ENCODE results near the gene FOXK1. TPM values are rescaled to one million over a fixed set of nuclear protein-coding genes. Genes with fewer than 3 reads are reported as not detected.
A peak's percentile ranks its signal among the peaks of the same experiment; 100 is the strongest.

Gene FOXK1
- total and polyA plus RNA-seq, 9 of the 15 experiments (the other 6 are each of a cell fraction or from before 2014, with no cell fraction given), result 0.32 to 45.5 (median 8.1) TPM

GRCh38 chr7:4712281-4713182, 30.4 kb downstream of the FOXK1 start (continued):
- no peak for TF ChIP-seq NELFE (IDR thresholded peaks at IDR 0.05; ENCODE audit: insufficient read depth, insufficient read length)
- no peak for TF ChIP-seq HMGN3 (IDR thresholded peaks at IDR 0.05; ENCODE audit: borderline replicate concordance, extremely low read depth, insufficient read length, low read depth, low read length)
- peak; percentile 36; the same call in 1 of the 2 replicates for TF ChIP-seq JUN (IDR thresholded peaks at IDR 0.05; ENCODE audit: borderline replicate concordance, low read depth, low read length)
- no peak for TF ChIP-seq JUN (CRISPR knock-in tag; IDR thresholded peaks at IDR 0.05; ENCODE audit: borderline replicate concordance)
- no peak for TF ChIP-seq SAP30 (IDR thresholded peaks at IDR 0.05; ENCODE audit: borderline replicate concordance, insufficient read depth, low read depth, low read length, poor library complexity, severe bottlenecking)
- TF ChIP-seq USF2 (CRISPR knock-in tag; IDR thresholded peaks at IDR 0.05), result no peak
- no peak for TF ChIP-seq PHB (CRISPR knock-in tag; IDR thresholded peaks at IDR 0.05)
- peak; percentile 63 for TF ChIP-seq ARID1B (IDR thresholded peaks at IDR 0.05)
- TF ChIP-seq E2F8 (IDR thresholded peaks at IDR 0.05; ENCODE audit: low read depth, partially characterized antibody), result no peak
- no peak for TF ChIP-seq POLR2B (IDR thresholded peaks at IDR 0.05; ENCODE audit: low read depth, partially characterized antibody)
- no peak for TF ChIP-seq KLF10 (CRISPR knock-in tag; IDR thresholded peaks at IDR 0.05)
- no peak for TF ChIP-seq PBX2 (CRISPR knock-in tag; IDR thresholded peaks at IDR 0.05; ENCODE audit: low read depth)
- no peak; the same call in 1 of the 2 replicates for TF ChIP-seq PBX2 (tag; conservative IDR thresholded peaks at IDR 0.05; ENCODE audit: low read depth)
- TF ChIP-seq ZNF197 (CRISPR knock-in tag; IDR thresholded peaks at IDR 0.05; ENCODE audit: low read depth), result no peak
- 0 out of 4 replicates have a peak, but pooled peaks of 1 of the 2 experiments have one; percentile 16 for TF ChIP-seq FOXK2 (conservative IDR thresholded peaks at IDR 0.05 in 1 of 2, IDR thresholded peaks at IDR 0.05 in 1 of 2; ENCODE audit: low read depth in 2 of 2)
- no peak for TF ChIP-seq ZNF282 (CRISPR knock-in tag; IDR thresholded peaks at IDR 0.05)
- no peak for TF ChIP-seq HES1 (IDR thresholded peaks at IDR 0.05; ENCODE audit: low read depth)
- no peak for TF ChIP-seq CBX2 (IDR thresholded peaks at IDR 0.05; ENCODE audit: insufficient read depth, low read length, poor library complexity, severe bottlenecking)
- TF ChIP-seq MEIS2 (IDR thresholded peaks at IDR 0.05; ENCODE audit: partially characterized antibody), result peak; percentile 65

Data from K562 (cell line).